NCI-H1417 treated with DMSO at 0.1 percent for 48 hours (cell line): ENCODE data around the gene PTCD2.

ENCODE experiments used
- DNase-seq: peaks from one replicate; lab custom pipeline; 2025; lab: John Stamatoyannopoulos, UW

Gene PTCD2

DNA sequence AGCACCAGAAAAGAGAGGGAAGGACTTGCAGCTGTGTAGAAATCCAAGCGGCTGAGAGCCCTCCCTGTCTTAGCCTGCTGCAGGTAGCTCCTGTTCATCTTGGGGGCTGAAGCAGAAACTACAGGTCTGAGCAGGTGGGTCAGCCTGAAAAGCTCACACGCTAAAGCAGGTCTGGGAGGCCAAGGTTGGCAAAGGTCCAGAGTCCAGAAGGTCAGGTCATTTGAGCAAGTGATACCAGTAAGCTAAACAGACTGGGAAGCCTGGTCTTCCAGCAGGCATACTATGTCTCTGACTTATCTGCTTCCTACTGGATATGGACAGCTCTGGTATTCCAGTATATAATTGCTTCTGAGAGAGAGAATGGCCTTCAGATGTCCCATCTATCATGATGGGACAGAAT is 26.2 kb downstream of the PTCD2 start:
- no peak for DNase-seq

DNA sequence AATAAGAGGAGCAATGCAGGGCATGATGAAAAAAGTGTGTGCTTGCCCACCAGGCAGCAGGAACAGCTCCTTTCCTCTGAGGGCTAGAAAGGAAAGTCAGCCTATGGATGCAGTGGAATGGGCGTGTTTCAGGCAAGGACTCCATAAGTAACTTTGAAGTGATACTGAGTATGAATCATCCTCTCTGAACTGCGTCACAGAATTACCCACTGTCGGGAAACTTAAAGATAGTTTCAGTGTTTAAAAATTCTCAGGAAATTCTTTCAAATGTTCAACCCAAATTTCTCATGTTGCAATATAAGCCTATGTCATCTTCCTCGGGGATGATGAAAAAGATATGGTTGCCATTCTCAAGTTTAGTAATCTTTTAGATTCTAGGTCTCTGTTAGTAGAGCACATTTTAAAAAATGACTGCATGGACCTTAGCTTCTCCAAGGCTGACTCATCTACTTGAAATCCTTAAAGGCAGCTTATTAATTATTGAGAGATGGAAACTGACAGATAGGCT is 27.7 kb downstream of the PTCD2 start:
- no peak for DNase-seq

DNA sequence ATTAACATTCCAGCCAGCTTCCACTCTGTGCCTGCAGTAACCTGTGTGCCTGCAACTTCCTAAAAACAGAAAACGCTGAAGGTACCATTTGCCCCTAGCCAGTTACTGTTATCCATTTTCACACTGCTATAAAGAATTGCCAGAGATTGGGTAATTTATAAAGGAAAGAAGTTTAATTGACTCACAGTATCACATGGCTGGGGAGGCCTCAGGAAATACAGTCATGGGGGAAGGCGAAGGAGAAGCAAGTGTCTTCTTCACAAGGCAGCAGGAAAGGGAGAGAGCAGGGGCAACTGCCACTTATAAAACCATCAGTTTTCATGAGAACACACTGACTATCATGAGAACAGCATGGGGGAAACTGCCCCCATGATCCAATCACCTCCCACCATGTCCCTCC is 31.2 kb downstream of the PTCD2 start:
- no peak for DNase-seq

DNA sequence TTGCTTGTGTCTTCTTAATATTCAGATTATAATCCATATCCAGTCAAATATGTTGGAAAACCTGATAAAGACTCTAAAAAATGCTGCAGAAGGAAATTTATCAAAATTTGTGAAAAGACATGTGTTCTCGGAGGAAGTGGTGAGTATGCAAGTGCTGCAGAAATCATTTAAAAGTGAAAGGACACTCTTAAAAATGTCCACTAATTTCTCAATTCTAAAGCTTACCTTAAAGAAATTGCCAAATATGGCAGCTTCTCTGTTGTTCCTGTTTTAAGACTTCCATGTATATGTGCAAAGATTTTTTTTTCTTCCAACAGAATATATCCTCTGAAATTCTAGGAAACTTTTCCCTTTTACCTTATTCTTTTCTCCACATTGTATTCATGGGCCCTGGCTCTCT is 32.4 kb downstream of the PTCD2 start:
- no peak for DNase-seq

GRCh38 chr5:72353046-72353445 is 32.9 kb downstream of the PTCD2 start:
- no peak for DNase-seq

DNA sequence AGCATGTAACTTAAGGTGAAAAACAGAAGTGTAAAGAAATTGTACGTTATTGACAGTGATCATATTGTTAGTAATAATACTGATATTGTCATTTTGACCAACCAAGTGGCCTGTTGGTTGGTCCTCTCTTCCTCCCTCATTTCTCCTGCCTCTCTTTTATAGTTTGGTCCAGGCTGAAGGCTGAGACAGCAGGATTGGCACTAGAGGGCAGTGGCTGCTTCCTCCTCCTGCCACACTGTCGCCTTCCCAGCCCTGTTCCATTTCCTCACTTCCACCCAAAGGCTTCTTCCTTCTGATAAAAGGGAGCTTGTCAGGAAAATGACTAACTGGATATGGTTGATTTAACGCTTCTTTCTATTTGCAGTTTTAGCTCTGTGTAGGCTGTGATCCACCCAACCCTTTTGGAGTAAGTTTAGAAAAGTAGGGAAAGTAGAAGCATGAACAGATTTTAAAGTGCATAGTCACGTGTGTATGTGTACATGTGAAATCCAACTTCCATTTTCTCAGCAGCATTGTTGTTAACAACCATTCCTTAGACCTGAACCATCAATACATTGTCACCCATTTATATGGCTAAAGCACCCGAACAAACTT is 35.6 kb downstream of the PTCD2 start:
- DNase-seq, result no peak

- no peak for DNase-seq
These were observed 36.2 kb downstream of the PTCD2 start for GRCh38 chr5:72356361-72356760.

DNA sequence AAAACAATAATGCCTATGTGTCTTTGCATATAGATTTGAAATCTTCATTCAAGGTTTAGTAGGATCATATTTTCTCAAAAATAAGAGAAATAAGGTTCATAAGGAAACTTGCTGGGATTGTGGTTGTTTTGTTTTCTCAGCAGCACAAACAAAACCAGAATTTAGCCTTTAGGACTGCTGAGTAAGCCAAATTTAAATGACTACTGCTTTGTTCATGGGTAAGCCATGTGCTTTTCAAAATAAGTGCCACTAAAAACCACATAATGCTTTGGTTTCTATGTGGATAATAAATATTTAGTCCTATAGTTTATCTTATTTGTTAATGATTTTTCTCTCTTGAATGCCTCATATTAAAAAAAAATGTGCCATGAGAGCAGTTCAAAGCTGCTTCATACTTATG is 38.8 kb downstream of the PTCD2 start:
- DNase-seq, result no peak

- DNase-seq, result no peak
These were observed 39.7 kb downstream of the PTCD2 start for GRCh38 chr5:72359886-72360285.

GRCh38 chr5:72363166-72363802 is 43.1 kb downstream of the PTCD2 start:
- DNase-seq, result no peak

GRCh38 chr5:72364171-72364570 is 44.0 kb downstream of the PTCD2 start:
- no peak for DNase-seq

DNA sequence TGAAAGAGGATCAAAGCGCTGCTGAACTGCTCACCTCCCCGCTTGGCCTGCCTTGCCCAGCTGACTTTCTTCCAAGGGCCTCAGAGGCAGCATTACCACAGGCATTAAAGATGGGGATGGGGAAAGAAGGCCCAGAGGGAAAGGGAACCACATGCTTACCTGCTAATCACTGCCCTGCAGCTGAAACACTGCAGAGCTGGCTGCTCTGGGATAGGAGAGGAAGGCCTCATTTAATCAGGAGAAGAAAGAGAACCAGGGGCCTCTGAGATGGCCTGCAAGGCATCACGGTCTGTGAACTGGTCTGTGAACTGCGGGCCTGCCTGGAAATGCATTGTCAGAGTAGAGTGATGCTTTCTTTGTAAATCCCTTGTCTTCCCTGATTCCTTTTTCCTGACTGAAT is 44.8 kb downstream of the PTCD2 start:
- DNase-seq, result no peak

DNA sequence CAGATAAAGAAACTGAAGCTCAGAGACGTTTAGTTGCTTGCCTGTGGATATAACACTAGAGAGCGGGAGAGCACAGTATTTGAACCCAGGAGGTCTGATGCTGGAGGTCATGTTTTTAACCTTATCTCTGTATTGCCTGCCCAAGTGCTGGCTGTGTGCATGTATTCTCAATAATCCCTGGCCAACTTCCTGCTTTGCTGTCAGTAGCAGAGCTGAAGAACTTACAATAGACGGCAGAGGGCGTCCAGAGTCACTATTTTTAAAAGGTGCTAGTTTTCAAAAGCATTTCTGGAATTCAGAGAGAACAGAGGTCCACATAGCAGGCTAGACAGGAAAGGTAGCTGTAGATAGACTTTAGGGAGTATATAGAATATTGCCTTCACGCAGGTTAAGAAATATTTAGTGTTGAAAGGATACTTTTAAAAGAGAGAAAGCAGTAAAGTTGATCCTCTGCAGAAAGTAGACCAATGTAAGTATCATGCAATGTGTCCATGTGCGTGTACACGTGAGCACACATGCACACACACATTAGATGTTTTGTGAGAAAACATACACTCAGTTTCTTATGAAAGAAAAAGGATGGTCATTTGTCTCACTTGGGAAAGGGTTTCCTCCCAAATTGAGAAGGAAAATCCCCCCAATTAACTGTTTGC is 46.3 kb downstream of the PTCD2 start:
- DNase-seq, result no peak

- no peak for DNase-seq
These were observed 48.1 kb downstream of the PTCD2 start for GRCh38 chr5:72368271-72368670.

DNA sequence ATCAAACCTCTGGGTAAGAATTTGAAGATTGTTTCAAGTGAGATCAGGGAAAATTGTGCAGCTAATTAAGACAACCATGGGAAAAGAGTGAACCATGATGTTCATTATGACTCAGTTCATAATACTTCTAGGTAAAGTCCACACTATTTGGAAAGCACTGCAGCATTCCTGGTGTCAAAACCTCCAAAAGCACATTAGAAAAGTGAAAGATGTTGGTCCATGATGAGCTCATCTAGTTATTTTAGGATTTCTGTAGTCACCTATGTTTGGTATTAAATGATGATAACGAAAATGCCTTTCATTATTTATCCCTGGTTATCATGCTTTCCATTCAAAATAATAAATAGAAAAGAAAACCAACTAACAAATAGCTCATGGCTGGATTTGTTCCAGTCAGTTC is 49.1 kb downstream of the PTCD2 start:
- no peak for DNase-seq

DNA sequence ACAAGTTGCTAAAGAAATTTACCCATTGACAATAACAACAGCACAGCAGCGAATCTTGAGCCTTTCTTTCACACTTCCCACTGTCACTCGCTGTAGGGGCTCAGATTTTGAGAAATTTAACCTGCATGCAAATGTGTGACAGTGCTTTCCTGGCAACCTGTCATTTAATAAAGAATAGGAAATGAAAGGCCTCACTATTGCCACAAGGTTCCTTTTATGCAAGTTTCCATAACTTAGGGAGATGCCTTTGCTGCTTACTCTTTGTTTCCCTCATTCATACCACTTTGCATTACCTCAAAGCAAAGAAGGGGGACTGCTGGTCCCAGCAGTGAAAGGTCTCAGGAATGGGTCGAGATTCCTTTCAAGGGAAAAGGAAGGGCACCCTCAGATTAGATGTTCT is 49.5 kb downstream of the PTCD2 start:
- no peak for DNase-seq

GRCh38 chr5:72372331-72372730 is 52.2 kb downstream of the PTCD2 start:
- DNase-seq, result no peak

GRCh38 chr5:72372923-72373322 is 52.8 kb downstream of the PTCD2 start:
- DNase-seq, result no peak

DNA sequence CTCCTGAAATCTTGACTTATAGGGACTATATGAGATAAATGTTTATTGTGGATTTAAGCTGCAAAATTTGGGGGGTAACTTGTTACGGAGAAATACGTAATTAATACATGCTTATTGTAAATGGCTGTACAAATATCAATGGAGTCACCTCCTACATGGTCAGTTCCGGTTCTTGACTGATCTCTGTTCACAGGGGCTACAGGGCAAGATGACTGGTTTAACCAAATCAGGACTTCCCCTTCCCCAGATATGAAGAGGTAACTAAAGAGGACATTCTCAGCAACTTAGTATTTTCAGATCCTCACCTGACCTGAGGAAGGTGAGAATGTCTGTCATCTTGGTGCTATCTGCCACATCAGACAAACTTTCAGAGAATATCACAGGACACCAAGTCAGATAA is 54.7 kb downstream of the PTCD2 start:
- DNase-seq, result no peak

- no peak for DNase-seq
These were observed 56.2 kb downstream of the PTCD2 start for GRCh38 chr5:72376381-72376780.

DNA sequence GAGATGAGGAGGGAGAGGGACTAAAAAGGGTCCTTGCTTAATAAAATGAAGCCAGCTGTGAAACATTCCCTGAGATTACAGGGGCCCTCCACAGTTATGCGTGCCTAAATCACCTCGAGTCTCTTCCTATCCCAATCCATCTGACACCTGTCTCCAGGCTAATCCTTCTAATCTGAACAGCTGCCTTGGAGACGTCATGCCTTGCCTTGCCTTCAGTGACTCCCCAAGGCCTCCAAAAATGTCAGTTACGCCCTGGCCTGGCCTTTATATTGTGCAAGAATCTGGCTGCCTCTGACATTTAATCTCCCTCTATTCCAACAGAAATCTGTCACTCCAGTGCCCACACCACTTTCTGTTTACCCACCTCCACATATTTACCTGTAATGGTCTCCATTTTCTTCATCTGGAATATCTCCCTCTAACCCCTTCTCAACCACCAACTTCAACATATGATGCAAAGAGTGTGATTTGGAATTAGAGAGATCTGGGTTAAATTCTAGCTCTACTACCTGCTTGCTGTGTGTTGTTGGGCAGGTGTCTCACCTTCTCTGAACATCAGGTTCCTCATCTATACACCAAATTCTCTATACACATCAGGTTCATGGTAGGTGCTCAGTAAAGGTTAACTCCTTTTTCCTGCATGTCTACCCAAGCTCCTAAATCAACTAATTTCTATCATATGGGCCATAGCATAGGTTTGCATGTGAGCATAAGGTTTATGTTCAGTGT is 57.9 kb downstream of the PTCD2 start:
- DNase-seq, result no peak

DNA sequence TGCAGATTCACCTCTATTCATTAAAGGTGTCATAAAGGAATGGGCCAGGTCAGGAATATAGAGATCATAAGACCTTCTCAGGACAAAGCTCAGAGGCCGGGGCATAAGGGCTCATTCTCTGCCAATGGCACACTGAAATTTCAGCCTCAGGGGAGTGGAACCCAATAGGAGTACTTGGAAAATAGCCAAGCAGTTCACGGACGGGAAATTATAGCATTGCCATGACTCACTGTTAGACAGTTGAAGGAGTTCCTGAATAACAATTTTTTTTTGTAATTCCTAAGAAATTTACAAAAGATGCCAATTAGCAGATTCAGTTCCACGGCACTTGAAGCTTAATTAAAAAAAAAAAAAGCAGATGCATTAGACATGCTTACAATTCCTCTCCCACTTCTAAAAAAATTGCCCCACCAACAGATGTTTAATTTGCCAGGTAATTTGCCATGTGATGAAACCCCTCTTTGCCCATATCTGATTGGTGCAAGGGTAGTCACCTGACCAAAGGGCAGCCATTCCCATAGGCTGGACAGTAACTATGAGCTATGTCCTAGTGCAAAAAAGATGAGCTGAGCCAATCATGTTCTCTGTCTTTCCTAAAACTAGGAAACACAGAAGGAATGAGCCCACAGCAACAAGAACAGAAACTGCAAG is 58.6 kb downstream of the PTCD2 start:
- DNase-seq, result no peak
